SU-DHL-6 (cell line): ENCODE results near the gene NOS1.
"Not testable (repeated sequence)": the region's sequence is repeated elsewhere in the genome, so short reads cannot be mapped to it uniquely, and the experiment has no call there.

Source experiments
- H2AFZ ChIP-seq: fragments of 200-600 bp; sonication (generic); 2 replicates; pipeline ENCODE4 v1.6.1; 2014; ENCODE audit warnings: low read depth, mild to moderate bottlenecking, moderate library complexity, mixed read lengths, antibody characterized with exemption, low read length; ENCODE audit not compliant: severe bottlenecking
- H3F3A ChIP-seq: fragments of 200-600 bp; shearing (Covaris generic); 2 replicates; pipeline ENCODE4 v1.6.0; 2016; ENCODE audit warnings: antibody characterized with exemption, mild to moderate bottlenecking; ENCODE audit not compliant: insufficient read depth
- H3K27ac ChIP-seq: fragments of 200-600 bp; sonication (generic); 2 replicates; pipeline ENCODE4 v1.5.1; 2016; ENCODE audit warnings: low read depth, mild to moderate bottlenecking, low read length, moderate library complexity, mixed read lengths
- H3K27me3 ChIP-seq: fragments of 200-600 bp; sonication (generic), shearing (Covaris generic); 2 replicates; pipeline ENCODE4 v1.6.0; 2014; ENCODE audit warnings: mild to moderate bottlenecking, low read length
- H3K36me3 ChIP-seq: fragments of 200-600 bp; sonication (generic); 2 replicates; pipeline ENCODE4 v1.6.1; 2014; ENCODE audit warnings: mild to moderate bottlenecking, low read length, mixed read lengths
- H3K4me2 ChIP-seq: fragments of 300-600, 200-600 bp; shearing (Covaris generic), sonication (generic); 2 replicates; pipeline ENCODE4 v1.6.0; 2014; ENCODE audit warnings: low read length, low read depth, mild to moderate bottlenecking; ENCODE audit not compliant: poor library complexity, severe bottlenecking
- H3K4me3 ChIP-seq: fragments of 200-600 bp; sonication (generic); 2 replicates; pipeline ENCODE4 v1.5.1; 2014; ENCODE audit warnings: antibody characterized with exemption, low read length, mild to moderate bottlenecking, mixed read lengths; ENCODE audit not compliant: insufficient read depth, poor library complexity, severe bottlenecking
- H3K79me2 ChIP-seq: fragments of 200-600 bp; sonication (generic); 2 replicates; pipeline ENCODE4 v1.6.1; 2014; ENCODE audit warnings: mild to moderate bottlenecking, low read length, moderate library complexity; ENCODE audit not compliant: insufficient read depth
- H3K9ac ChIP-seq: fragments of 200-600 bp; sonication (generic); 2 replicates; pipeline ENCODE4 v1.7.0; 2014; ENCODE audit warnings: mild to moderate bottlenecking, low read length
- H3K9me2 ChIP-seq: fragments of 200-600 bp; sonication (generic); replicated peaks from 2 replicates; pipeline ENCODE4 v1.6.1; 2014; ENCODE audit warnings: low read length; ENCODE audit not compliant: insufficient read depth
- H3K9me3 ChIP-seq: fragments of 200-600 bp; sonication (generic); 2 replicates; pipeline ENCODE4 v1.6.1; 2014; ENCODE audit warnings: low read length, mixed read lengths; ENCODE audit not compliant: insufficient read depth
- H4K20me1 ChIP-seq: fragments of 200-600 bp; sonication (generic); 2 replicates; pipeline ENCODE4 v1.6.1; 2014; ENCODE audit warnings: low read depth, mild to moderate bottlenecking, antibody characterized with exemption, low read length, moderate library complexity, mixed read lengths
- EZH2phosphoT487 ChIP-seq: fragments of 200-600 bp; sonication (generic), shearing (Covaris generic); conservative IDR thresholded peaks from 2 replicates; pipeline ENCODE4 v1.6.1; 2018; ENCODE audit warnings: mild to moderate bottlenecking, antibody characterized with exemption, low read length, moderate library complexity, mixed read lengths
- TF ChIP-seq, protein P1 (sequence below): fragments of 200-600 bp; sonication (generic); IDR thresholded peaks from one replicate; pipeline ENCODE4 v1.5.1; 2017; ENCODE audit warnings: antibody characterized with exemption, mild to moderate bottlenecking, low read length, moderate library complexity; ENCODE audit not compliant: insufficient read depth, poor library complexity, severe bottlenecking

The NOS1 gene

DNA sequence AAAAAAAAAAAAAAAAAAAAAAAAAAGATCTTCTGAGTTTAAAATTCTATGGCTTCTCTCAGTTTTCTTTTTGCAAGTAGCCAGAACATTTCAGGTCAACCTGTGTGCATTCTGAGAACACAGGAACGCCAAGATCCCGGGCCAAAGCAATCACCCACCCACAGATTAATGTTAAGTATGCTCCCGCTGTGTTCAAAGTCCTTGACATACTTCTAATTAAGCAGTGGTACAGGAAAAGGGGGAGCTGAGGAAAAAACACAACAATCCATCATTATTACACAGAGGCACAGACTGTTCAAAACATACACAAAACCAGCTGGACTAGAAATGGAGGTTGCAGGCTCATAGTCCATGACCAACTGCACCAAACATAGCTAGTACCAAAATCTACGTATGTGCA is 174.0 kb downstream of the NOS1 start:
- Histone ChIP-seq H3K27ac (no peak overlapping the region), H2AFZ (no peak overlapping the region), H4K20me1 (no peaks in the 10 kb centered on the region), H3K9me2 (no peaks in the 10 kb centered on the region), H3K36me3 (peaks cover 42% of the 10 kb centered on the region), H3K79me2 (peaks cover 26% of the 10 kb centered on the region), H3K4me2 (no peak overlapping the region), H3F3A (no peaks in the 10 kb centered on the region), H3K4me3 (no peak overlapping the region), H3K9ac (no peak overlapping the region), H3K27me3 (no peaks in the 10 kb centered on the region), H3K9me3 (no peaks in the 10 kb centered on the region)
- TF ChIP-seq, protein P1, sequence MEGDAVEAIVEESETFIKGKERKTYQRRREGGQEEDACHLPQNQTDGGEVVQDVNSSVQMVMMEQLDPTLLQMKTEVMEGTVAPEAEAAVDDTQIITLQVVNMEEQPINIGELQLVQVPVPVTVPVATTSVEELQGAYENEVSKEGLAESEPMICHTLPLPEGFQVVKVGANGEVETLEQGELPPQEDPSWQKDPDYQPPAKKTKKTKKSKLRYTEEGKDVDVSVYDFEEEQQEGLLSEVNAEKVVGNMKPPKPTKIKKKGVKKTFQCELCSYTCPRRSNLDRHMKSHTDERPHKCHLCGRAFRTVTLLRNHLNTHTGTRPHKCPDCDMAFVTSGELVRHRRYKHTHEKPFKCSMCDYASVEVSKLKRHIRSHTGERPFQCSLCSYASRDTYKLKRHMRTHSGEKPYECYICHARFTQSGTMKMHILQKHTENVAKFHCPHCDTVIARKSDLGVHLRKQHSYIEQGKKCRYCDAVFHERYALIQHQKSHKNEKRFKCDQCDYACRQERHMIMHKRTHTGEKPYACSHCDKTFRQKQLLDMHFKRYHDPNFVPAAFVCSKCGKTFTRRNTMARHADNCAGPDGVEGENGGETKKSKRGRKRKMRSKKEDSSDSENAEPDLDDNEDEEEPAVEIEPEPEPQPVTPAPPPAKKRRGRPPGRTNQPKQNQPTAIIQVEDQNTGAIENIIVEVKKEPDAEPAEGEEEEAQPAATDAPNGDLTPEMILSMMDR, result no peak
- no peak for TF ChIP-seq EZH2phosphoT487

DNA sequence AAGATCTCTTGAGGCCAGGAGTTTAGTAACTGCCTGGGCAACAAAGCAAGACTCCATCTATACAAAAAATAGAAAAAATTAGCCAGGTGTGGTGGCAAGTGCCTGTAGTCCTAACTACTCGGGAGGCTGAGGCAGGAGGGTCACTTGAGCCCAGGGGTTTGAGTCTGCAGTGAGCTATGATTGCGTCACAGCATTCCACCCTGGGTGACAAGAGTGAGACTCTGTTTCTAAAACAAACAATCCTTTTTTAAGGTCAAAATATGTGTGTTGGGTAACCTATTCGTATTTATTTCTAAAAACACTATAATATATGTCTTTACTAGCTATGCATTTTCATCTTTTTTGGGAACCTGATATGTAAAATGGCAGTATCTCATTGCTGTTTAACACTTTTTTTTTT is 178.6 kb downstream of the NOS1 start:
- Histone ChIP-seq H3K36me3 (peaks cover 65% of the 10 kb centered on the region), H3K79me2 (peaks cover 5% of the 10 kb centered on the region), H3K27ac (no peak overlapping the region), H3K9ac (no peak overlapping the region), H4K20me1 (no peaks in the 10 kb centered on the region), H3K9me3 (peaks cover 9% of the 10 kb centered on the region; the same call in 1 of the 2 replicates), H3K4me2 (no peak overlapping the region), H3K9me2 (no peaks in the 10 kb centered on the region), H3K4me3 (no peak overlapping the region), H3F3A (no peaks in the 10 kb centered on the region), H2AFZ (no peak overlapping the region), H3K27me3 (no peaks in the 10 kb centered on the region)
- TF ChIP-seq, protein P1, result no peak
- no peak for TF ChIP-seq EZH2phosphoT487

DNA sequence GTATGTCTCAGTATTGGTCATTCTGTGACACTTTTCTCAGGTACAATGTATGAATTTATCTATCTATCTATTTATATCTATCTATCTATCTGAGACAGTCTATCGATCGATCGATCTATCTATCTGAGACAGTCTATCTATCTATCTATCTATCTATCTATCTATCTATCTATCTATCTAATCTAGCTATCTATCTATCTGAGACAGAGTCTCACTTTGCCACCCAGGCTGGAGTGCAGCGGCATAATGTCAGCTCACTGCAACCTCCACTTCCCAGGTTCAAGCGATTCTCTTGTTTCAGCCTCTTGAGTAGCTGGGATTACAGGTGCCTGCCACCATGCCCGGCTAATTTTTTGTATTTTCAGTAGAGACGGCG is 180.0 kb downstream of the NOS1 start:
- not testable (repeated sequence) for H3K9ac ChIP-seq, H3K79me2 ChIP-seq, H3K9me3 ChIP-seq, H3K9me2 ChIP-seq, H3K4me3 ChIP-seq, H3K27me3 ChIP-seq, H3K27ac ChIP-seq, H4K20me1 ChIP-seq, H3K4me2 ChIP-seq, H3F3A ChIP-seq, H2AFZ ChIP-seq
- peaks cover 68% of the 10 kb centered on the region for H3K36me3 ChIP-seq

DNA sequence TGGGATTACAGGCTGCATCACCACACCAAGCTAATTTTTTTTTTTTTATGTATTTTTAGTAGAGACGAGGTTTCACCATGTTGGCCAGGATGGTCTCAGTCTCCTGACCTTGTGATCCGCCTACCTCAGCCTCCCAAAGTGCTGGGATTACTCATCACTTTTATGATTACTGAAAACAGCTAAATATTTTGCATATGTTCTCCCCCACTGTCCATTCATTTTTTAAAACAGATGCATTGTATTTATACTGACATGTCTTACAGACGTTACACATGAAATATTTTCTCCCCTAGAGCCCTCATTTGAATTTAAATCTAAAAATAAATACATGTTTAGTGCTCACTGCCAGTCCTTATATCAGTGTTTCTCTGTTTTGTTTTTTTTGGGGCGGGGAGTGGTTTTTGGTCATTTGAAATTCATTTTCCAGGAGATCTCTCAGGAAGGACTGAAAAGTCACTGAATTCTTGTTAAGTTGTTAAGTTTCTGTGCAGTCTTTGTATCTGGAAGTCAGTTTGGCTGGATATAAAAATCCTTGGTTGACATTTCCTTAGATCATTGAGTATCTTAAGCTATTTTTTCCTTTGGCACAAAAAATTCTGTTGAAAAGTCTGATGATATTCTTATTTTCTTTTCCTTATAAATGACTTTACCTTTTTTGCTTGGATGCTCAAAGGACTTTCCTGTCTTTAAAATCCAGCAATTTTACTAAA is 180.5 kb downstream of the NOS1 start:
- Histone ChIP-seq H2AFZ (no peak overlapping the region), H3F3A (no peaks in the 10 kb centered on the region), H3K27ac (no peak overlapping the region), H3K9me2 (no peaks in the 10 kb centered on the region), H3K9me3 (peaks cover 9% of the 10 kb centered on the region; the same call in 1 of the 2 replicates), H3K79me2 (no peaks in the 10 kb centered on the region), H3K4me2 (no peak overlapping the region), H3K9ac (no peak overlapping the region), H3K27me3 (no peaks in the 10 kb centered on the region), H4K20me1 (no peaks in the 10 kb centered on the region), H3K36me3 (peaks cover 69% of the 10 kb centered on the region), H3K4me3 (no peak overlapping the region)
- no peak for TF ChIP-seq EZH2phosphoT487
- TF ChIP-seq, protein P1, result no peak
